ENCODE results near the gene CRB3. TPM values are rescaled to one million over a fixed set of nuclear protein-coding genes. Genes with fewer than 3 reads are reported as not detected.

The CRB3 gene
- total and polyA plus RNA-seq, 2 of the 13 experiments (the other 11 are each of a cell fraction or from before 2014, with no cell fraction given), result 10.6 to 25.6 TPM

- no peak for TF ChIP-seq ZNF704 (CRISPR knock-in tag; IDR thresholded peaks at IDR 0.05; ENCODE audit: borderline replicate concordance)
- no peak for TF ChIP-seq ZNF280B (CRISPR knock-in tag; IDR thresholded peaks at IDR 0.05; ENCODE audit: borderline replicate concordance)
- no peak for TF ChIP-seq NCOA5 (CRISPR knock-in tag; IDR thresholded peaks at IDR 0.05)
- no peak for TF ChIP-seq PRMT3 (CRISPR knock-in tag; IDR thresholded peaks at IDR 0.05; ENCODE audit: borderline replicate concordance, low read depth)
- TF ChIP-seq ZNF513 (CRISPR knock-in tag; conservative IDR thresholded peaks at IDR 0.05), result no peak
- no peak for TF ChIP-seq MEIS1 (CRISPR knock-in tag; IDR thresholded peaks at IDR 0.05; ENCODE audit: borderline replicate concordance)
- TF ChIP-seq FOXO4 (CRISPR knock-in tag; conservative IDR thresholded peaks at IDR 0.05), result no peak
- TF ChIP-seq KLF13 (CRISPR knock-in tag; IDR thresholded peaks at IDR 0.05), result no peak
- no peak for TF ChIP-seq ZEB1 (IDR thresholded peaks at IDR 0.05; ENCODE audit: insufficient replicate concordance, low read depth)
- no peak for TF ChIP-seq HIC2 (CRISPR knock-in tag; IDR thresholded peaks at IDR 0.05; ENCODE audit: low read depth)
- TF ChIP-seq ZMYM3 (CRISPR knock-in tag; IDR thresholded peaks at IDR 0.05), result no peak
- TF ChIP-seq ZNF225 (CRISPR knock-in tag; IDR thresholded peaks at IDR 0.05), result no peak
- TF ChIP-seq RXRB (CRISPR knock-in tag; IDR thresholded peaks at IDR 0.05; ENCODE audit: borderline replicate concordance), result no peak; the same call in 1 of the 2 replicates
- no peak for TF ChIP-seq ZNF574 (CRISPR knock-in tag; IDR thresholded peaks at IDR 0.05)
- no peak for TF ChIP-seq ZNF430 (CRISPR knock-in tag; IDR thresholded peaks at IDR 0.05)
- no peak for TF ChIP-seq MYPOP (CRISPR knock-in tag; IDR thresholded peaks at IDR 0.05)
Observed at GRCh38 chr19:6476155-6476895, 12.3 kb downstream of the CRB3 start (continued).

Data from HepG2 (cell line).